Measurements from ENCODE around the gene FAM110D.

Gene FAM110D

DNA sequence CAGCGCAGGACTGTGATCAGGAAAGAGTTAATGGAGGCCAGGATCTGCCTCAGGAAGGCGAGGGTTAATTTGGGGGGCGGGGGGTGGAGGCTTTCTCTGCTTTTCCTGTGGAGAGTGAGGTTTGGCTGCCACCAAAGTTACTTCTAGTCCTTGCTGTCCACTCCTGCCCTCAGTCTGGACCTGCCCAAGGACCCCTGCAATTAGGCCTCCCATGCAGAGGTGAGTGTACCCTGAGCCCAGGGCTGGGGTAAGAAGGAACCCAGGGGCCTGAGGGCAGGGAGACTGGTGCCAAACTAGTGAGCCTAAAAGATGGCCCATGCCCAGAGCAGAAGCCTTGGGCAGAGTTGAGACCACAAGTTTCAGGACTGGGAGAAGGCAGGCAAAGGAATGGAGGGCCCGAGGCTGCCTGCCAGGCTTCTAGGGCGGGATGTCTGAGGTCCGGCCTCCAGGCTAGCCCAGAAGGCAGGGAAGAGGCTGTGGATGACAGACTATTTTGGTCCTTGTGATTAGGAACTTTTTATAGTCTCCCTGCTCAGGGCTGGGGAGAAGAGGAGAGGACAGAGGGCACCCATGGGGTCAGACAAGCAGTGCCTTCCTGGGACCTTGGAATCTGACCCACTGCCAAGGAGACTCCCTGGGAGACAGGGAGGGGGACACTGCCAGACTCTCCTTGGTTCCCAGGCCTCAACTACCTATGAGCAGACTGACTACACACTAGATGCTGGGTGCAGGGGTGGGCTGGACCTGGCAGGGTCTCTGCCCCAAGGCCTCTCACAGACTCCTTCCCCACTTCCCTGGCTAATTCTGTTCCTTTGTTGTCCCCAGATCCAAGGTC is at the start of gene FAM110D:
FAM110D (plus strand) TSS at position 172 of the 835 bp plus-strand sequence. CDS start 2,213 bp downstream, outside the sequence.
- DNase-seq, result no peak

DNA sequence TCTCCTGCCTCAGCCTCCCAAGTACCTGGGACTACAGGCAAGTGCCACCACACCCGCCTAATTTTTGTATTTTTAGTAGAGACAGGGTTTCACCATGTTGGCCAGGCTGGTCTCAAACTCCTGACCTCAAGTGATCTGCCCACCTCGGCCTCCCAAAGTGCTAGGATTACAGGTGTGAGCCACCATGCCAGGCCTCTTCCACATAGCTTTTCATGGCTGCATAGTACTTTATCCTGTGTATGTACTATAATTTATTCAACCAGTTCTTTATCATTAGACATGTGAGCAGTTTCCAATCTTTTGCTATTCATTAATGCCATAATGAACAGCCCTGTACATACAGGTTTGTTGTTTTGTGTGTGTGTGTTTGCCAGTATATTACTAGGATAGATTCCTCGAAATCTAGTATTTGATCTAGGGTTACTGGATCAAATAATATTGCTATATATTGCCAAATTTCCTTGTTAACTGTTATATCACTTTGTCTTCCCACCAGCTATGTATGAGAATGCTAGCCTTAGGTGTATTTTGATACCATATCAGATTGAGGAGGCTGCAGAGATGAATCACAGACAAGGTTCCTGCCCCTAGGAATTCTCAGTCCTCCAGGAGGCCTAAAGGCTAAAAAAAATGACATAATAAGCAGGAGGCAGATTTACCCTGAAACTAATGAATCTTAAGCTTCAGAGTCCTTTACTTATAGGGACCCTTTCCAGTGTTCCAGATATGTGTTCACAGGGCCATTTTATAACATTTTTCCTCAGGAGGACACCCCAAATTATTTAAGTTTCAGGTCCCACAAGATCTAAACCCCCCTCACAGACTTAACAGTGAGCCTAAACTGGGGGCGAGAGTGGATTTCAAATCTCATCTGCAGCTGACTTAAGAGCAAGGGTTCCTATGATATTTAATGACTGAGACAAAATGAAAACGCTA is 49.4 kb upstream of the FAM110D start:
- no peak for DNase-seq

DNA sequence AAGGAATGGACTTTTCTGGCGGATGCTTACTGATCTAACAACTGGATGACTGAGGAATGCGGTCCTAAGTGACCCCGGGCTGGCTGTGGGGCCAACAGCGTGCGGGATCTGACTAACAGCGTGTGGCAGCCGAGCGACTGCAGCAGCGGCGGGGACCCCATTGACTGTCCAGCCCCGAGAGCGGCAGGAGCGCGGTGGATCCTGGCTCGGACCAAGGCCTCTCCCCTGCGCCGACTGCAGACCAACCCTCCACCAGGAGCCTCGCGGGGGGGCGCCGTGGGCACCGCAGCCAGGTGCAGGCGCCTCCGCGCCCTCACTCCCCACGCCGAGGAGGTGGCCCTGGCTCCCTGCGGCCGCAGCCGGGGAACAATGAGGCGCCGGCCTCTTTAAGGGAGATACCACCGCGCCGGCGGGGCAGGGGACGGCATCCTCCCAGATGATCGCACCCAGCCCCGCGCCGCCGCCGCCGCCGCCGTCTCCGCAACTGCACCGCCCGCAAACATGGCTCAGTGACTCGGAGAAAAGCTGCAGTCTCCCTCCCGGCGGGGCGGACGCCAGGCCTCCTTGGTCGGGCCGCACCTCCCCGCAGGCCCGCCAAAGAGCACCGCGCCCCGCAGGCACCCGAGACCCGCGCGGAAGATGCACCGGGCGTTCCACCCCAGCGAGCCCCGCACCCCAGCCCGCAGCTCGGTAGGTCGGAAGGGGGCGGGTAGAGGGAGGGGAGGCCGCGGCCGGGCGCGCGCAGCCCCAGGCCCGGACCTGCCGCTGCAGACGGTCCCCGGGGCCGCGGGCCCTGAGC is 47.9 kb upstream of the FAM110D start:
- DNase-seq, result peak; percentile 61 to 62

DNA sequence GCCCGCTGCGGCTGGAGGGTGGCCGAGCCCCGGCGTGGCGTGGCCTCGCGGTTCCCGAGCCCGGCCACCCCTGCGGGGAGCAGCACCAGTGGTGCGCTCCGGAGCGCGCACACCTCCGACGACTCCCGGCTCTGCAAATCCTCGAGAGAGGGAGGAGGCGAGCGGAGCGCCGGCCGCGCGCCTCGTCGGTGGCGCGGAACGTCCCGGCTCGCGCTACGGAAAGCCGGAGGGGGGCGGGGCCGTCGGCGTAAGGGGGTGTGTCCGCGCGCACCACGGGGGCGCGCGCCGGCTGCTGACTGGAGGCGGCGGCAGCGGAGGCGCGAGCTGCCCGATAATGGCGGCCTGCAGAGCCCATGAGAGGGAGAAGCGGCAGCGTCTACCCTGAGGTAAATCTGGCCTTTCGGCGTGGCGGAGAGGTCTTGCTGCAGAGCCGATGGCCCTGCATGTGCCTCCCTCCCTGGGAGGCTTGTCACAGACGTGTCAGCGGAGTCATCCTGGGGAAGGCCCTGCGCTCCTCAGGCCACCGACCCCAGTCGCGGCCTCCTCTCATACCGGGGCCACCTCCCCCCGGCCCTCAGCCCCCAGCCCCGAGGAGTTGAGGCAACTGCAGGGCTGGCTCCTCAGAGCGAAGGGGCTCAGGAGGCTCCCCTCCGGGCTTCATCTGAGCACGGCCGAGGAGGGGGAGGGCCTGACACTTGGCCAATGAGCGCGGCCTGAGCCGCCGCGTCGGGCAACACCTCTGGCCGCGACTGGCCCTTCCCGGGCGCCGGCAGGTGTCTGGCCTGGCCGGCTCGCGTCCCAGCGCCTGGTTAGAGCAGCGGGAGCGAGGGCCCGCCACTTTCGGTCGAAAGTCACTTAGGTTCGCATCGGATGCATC is 47.1 kb upstream of the FAM110D start, which contains the start of gene PDIK1L:
PDIK1L (plus strand) TSS at position 295 of the 877 bp plus-strand sequence. CDS start 2,485 bp downstream, outside the sequence.
- DNase-seq, result peak; percentile 89 to 96

DNA sequence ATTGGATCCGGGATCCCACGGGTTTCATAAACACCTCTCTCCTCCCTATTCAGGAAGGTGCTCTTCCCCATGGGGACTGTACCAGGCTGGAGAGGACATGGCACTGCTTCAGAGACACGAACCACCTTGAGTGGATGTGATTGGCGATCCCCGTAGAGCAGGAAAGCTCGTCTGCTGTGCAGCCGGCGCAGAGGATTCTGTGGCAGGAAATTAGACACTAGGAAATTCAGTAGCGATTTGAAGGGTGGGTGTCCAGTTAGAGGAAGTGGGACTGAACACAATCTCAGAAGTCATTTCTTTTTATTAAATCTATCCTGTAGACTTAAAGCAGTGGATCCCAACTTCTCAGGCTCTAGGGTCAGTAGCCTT is 46.5 kb upstream of the FAM110D start:
- no peak for DNase-seq

DNA sequence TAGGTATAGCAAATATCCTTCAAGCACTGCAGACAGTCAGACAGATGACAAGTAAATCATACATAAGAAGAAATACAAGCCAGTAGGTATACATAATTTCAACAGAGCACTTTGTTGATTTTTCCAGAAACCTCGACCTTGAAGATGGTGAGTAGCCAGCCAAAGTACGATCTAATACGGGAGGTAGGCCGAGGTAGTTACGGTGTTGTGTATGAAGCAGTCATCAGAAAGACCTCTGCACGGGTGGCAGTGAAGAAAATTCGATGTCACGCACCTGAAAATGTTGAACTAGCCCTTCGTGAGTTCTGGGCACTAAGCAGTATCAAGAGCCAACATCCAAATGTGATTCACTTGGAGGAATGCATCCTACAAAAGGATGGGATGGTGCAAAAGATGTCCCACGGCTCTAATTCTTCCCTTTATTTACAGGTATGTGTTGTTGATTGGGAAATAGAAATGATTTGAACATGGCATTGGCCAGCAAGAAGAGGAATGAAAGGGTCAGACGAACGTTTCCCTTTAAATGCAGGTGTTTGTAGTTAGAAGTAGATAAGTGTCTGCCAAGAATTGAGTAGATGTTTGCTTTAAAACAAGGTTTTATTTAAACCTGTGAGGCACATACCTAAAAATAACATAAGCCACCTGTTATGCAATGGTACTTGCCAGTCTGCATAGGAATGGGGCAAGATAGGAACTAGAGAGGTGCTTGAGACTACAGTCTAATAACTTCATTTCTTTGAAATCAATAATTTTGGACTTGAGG is 44.5 kb upstream of the FAM110D start:
- DNase-seq, result no peak

- no peak for DNase-seq
Measured at GRCh38 chr1:26119892-26120608, 38.8 kb upstream of the FAM110D start.

DNA sequence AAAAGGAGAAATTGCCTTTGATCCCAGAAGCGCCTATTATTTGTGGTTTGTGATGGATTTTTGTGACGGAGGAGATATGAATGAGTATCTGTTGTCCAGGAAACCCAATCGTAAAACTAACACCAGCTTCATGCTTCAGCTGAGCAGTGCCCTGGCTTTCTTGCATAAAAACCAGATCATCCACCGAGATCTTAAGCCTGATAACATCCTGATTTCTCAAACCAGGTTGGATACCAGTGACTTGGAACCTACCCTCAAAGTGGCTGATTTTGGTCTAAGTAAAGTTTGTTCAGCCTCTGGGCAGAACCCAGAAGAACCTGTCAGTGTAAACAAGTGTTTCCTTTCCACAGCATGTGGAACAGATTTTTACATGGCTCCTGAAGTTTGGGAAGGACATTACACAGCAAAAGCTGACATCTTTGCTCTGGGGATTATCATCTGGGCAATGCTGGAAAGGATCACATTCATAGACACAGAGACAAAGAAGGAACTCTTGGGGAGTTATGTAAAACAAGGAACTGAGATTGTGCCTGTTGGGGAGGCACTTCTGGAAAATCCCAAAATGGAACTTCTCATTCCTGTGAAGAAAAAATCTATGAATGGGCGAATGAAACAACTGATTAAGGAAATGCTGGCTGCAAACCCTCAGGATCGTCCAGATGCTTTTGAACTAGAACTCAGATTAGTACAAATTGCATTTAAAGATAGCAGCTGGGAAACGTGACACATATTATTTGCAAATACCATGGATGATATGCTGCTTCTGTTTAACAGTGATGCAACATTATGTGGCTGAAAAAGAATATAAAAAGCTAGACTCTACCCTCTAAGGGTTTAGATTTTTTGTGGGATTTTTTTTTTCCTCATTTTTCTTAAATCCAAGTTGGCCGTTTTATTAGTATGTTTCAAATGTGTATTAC is 36.8 kb upstream of the FAM110D start:
- DNase-seq, result no peak

DNA sequence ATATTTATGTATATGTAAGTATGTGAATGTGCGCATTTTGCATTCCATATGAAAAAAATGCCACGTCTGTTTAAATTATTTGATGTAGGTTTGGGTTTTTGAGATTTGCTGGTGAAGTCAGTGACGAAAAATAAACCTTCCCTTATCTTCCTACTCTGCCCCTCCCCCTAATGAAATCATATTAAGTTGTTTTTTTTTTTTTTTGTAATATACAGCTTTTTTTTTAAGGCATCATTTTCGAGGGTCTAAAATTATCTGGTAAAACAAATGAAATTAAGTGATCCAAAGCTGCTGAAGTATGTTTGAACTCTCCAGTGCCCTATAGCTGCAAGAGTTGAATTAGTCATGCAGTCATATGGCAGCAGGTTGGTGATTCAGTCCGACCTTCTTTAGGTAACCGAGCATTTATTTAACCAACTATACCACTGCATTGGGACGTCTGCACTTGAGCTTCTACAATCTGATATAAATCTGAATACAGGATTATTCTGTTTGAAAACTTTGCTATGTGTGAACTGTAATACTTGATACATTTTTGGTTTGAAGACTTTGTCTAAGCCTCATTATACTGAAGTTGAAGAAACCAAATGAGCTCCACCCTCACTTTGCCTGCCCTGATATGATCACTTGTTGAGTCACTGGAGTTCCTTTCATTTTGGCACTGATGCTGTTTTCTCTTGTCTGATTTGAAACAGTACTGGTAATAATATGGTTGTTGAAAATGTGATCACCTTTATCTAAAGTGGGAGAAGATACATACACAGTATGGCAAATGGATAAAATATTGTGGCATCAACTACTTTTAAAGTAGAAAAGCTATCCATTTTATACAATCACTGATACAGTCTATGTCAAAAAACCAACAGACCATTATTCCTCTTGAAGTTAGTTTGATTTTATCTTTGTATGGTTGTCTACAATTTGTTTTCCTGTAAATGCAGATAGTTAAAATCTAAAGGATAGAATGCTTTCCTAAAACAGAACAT is 35.6 kb upstream of the FAM110D start:
- no peak for DNase-seq

- no peak for DNase-seq
Measured at GRCh38 chr1:26124418-26125331, 34.2 kb upstream of the FAM110D start.

DNA sequence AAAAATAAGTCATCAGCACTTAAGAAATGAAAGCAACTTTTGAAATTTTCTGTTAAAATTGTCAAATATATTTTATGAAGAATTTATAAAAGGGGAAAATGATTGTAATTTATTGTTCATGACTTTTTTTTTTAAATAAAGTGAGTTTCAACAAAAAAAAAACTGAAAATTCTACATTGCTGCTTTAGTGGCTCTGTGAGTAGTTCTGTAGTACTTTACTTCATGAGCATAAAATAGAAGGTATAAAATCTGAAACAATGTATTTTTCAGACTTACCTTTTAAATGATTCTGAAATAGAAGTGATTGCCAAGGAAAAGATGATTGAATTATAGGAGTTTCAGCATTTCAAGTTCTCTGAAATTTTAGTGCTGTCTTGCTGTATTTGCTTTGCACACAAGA is 33.5 kb upstream of the FAM110D start:
- DNase-seq, result no peak

DNA sequence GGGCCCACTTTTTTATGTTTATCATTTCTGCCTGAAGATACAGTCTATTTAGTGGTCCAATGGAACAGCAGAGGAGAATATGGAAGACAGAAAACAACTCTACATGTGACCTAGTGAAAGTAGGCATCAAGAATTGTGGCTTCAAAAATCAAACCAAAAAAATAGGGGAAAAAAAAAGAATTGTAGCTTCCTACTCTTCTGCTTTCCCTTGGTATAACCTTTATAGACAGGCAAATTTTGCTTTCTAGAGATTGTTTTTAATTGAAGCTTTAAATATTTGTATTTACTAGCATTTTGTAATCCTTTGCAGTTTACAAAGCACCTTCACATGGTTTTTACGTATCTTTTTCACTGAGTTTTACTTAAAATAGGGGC is 32.9 kb upstream of the FAM110D start:
- DNase-seq, result no peak

GRCh38 chr1:26126321-26127084 is 32.4 kb upstream of the FAM110D start:
- no peak for DNase-seq

- no peak for DNase-seq
Measured at GRCh38 chr1:26127235-26128163, 31.4 kb upstream of the FAM110D start.

DNA sequence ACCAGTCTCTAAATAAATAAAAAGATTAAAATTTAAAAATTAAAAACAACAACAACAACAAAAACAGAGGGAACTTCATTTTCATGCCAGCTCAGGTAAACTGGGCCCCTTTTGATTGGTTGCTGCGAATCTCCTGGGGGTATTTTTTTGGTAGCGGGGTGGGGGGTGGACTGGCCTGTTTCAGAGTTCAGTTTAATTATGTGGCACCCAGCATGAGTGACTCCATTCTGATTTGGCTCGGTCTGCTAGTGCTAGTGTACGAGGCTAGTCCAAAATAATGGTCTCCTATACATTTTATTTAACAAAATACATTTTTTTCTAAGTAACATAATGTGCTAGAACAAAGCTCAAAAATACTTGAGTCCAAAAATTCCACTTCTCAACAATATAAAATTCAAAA is 29.1 kb upstream of the FAM110D start:
- DNase-seq, result no peak
